ENCODE data around the gene MED7.

- TF ChIP-seq CTCF (IDR thresholded peaks at IDR 0.05; ENCODE audit: low read depth, low read length) (no peak), EZH2phosphoT487 (IDR thresholded peaks at IDR 0.05; ENCODE audit: low read depth) (no peak)
Measured at GRCh38 chr5:157168286-157168685, 25.6 kb upstream of the MED7 start.
